D721Med (cell line): ENCODE measurements around the gene RDH13.

Experiments used
- DNase-seq: peaks from one replicate; pipeline ENCODE4 v3.0.0; 2011; ENCODE audit warnings: low spot score; ENCODE audit not compliant: insufficient read length
- FAIRE-seq: peaks from 2 replicates; lab custom pipeline; 2011; peaks lifted over from hg19 to GRCh38; lab: Jason Lieb, UNC
- CTCF ChIP-seq: IDR thresholded peaks from 2 replicates; pipeline ENCODE4 v1.5.1; 2012; ENCODE audit warnings: mild to moderate bottlenecking, control low read depth; ENCODE audit not compliant: insufficient read depth; ENCODE audit errors: missing control alignments

RDH13 gene

GRCh38 chr19:55080121-55080967, 17.4 kb upstream of the RDH13 start:
- FAIRE-seq (no peak), DNase-seq (no peak)
- no peak for TF ChIP-seq CTCF

- TF ChIP-seq CTCF: no peak
- FAIRE-seq: no peak
These were observed 16.6 kb upstream of the RDH13 start for GRCh38 chr19:55079400-55080038.

GRCh38 chr19:55078996-55079395, 16.0 kb upstream of the RDH13 start:
- FAIRE-seq: no peak
- no peak for DNase-seq
- no peak for TF ChIP-seq CTCF

More at GRCh38 chr19:55079400-55080038, 16.6 kb upstream of the RDH13 start:
- no peak for DNase-seq

- DNase-seq: no peak
- TF ChIP-seq CTCF: no peak
- FAIRE-seq: no peak
These were observed 14.2 kb upstream of the RDH13 start for GRCh38 chr19:55077106-55077505.

GRCh38 chr19:55076321-55076720, 13.4 kb upstream of the RDH13 start:
- FAIRE-seq: no peak
- TF ChIP-seq CTCF: no peak
- no peak for DNase-seq

GRCh38 chr19:55075371-55075998, 12.5 kb upstream of the RDH13 start, which contains the start of gene EPS8L1:
Gene EPS8L1 (plus strand): TSS chr19:55075869. CDS start chr19:55076445, 576 bp downstream.
- FAIRE-seq: no peak
- no peak for TF ChIP-seq CTCF
- no peak for DNase-seq
